ENCODE measurements around the gene HS2ST1. TPM values are rescaled to one million over a fixed set of nuclear protein-coding genes. Genes with fewer than 3 reads are reported as not detected.

HS2ST1 gene
- total and polyA plus RNA-seq, 10 of the 15 experiments (the other 5 are each of a cell fraction or from before 2014, with no cell fraction given): 5.4 to 30.8 (median 18.6) TPM

GRCh38 chr1:87056974-87057373, 142.5 kb downstream of the HS2ST1 start:
- no peak for FAIRE-seq
- ChIA-PET CTCF (interaction anchor here (0.6 to 3.1 kb wide), 5 partner anchors 14 to 557 kb away, joined by 3 to 30 read pairs (median 4); no protein-coding TSS in a partner anchor), POLR2A (interaction anchor here (1.1 to 4.2 kb wide), 3 partner anchors 12 to 143 kb away, joined by 4 to 34 read pairs (median 30); partner anchors contain the start of genes HS2ST1 and SELENOF), RAD21 (ENCODE audit: unreplicated experiment) (interaction anchor here (1.0 to 4.2 kb wide), 7 partner anchors 9 to 143 kb away, joined by 4 to 43 read pairs (median 7); partner anchors contain the start of genes HS2ST1 and SELENOF), SMC1A (ENCODE audit: uncharacterized antibody, unreplicated experiment) (interaction anchor here (0.7 to 5.3 kb wide), 11 partner anchors 8 to 667 kb away, joined by 3 to 65 read pairs (median 5); partner anchors contain the start of genes HS2ST1 and SELENOF)
- no peaks in the 10 kb centered on the region for H3K36me3 ChIP-seq (ENCODE audit: control insufficient read depth in 2 of 2, insufficient read depth in 2 of 2, low read length in 1 of 2)
- peaks cover 26% of the 10 kb centered on the region for H3K4me1 ChIP-seq (ENCODE audit: control insufficient read depth, insufficient read depth, low read length)
- DNase-seq (ENCODE audit: low read depth, low spot score): no peak
- H3K4me2 ChIP-seq (ENCODE audit: control insufficient read depth, insufficient read depth): peak overlapping the region; percentile 84
- H4K20me1 ChIP-seq (ENCODE audit: control insufficient read depth, insufficient read depth): no peaks in the 10 kb centered on the region
- intact Hi-C loops (cut with micrococcal nuclease; ENCODE audit: unreplicated experiment) (loop anchor here (2.0 kb wide), 1 partner anchor 142 kb away; the partner anchor contains the start of genes HS2ST1 and SELENOF), in situ Hi-C loops (cut with MboI) (loop anchor here (10.0 kb wide), 1 partner anchor 142 kb away; the partner anchor contains the start of genes HS2ST1 and SELENOF)
- H3K9me3 ChIP-seq (replicated peaks; ENCODE audit: control insufficient read depth, insufficient read depth, low read length): peaks cover 3% of the 10 kb centered on the region
- peaks cover 56% of the 10 kb centered on the region for H3K79me2 ChIP-seq (ENCODE audit: control insufficient read depth, insufficient read depth, low read length)
- H3K4me3 ChIP-seq: no peak overlapping the region; the same call in 1 of the 2 replicates
- H3K27ac ChIP-seq (ENCODE audit: control insufficient read depth, insufficient read depth): peak overlapping the region; percentile 85
- ATAC-seq: no peak
- H3K27me3 ChIP-seq (replicated peaks in 1 of 2; ENCODE audit: control insufficient read depth in 2 of 2, insufficient read depth in 2 of 2, low read length in 1 of 2): no peaks in the 10 kb centered on the region
- H2AFZ ChIP-seq (ENCODE audit: control insufficient read depth, low read depth, low read length): no peak overlapping the region
- peak overlapping the region; percentile 66 for H3K9ac ChIP-seq (ENCODE audit: control insufficient read depth, insufficient read depth, low read length)
- BruUV-seq (replicated peaks): no TSS peak
- TF ChIP-seq EGR1 (IDR thresholded peaks at IDR 0.05; ENCODE audit: borderline replicate concordance in 1 of 2, low read depth in 2 of 2, low read length in 2 of 2): no peak
- no peak for TF ChIP-seq CREB1 (IDR thresholded peaks at IDR 0.05; ENCODE audit: low read depth)
- TF ChIP-seq, protein P1, sequence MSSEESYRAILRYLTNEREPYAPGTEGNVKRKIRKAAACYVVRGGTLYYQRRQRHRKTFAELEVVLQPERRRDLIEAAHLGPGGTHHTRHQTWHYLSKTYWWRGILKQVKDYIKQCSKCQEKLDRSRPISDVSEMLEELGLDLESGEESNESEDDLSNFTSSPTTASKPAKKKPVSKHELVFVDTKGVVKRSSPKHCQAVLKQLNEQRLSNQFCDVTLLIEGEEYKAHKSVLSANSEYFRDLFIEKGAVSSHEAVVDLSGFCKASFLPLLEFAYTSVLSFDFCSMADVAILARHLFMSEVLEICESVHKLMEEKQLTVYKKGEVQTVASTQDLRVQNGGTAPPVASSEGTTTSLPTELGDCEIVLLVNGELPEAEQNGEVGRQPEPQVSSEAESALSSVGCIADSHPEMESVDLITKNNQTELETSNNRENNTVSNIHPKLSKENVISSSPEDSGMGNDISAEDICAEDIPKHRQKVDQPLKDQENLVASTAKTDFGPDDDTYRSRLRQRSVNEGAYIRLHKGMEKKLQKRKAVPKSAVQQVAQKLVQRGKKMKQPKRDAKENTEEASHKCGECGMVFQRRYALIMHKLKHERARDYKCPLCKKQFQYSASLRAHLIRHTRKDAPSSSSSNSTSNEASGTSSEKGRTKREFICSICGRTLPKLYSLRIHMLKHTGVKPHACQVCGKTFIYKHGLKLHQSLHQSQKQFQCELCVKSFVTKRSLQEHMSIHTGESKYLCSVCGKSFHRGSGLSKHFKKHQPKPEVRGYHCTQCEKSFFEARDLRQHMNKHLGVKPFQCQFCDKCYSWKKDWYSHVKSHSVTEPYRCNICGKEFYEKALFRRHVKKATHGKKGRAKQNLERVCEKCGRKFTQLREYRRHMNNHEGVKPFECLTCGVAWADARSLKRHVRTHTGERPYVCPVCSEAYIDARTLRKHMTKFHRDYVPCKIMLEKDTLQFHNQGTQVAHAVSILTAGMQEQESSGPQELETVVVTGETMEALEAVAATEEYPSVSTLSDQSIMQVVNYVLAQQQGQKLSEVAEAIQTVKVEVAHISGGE (CRISPR knock-in tag; IDR thresholded peaks at IDR 0.05): no peak
- TF ChIP-seq ZSCAN29 (IDR thresholded peaks at IDR 0.05): no peak
- TF ChIP-seq, protein P2, sequence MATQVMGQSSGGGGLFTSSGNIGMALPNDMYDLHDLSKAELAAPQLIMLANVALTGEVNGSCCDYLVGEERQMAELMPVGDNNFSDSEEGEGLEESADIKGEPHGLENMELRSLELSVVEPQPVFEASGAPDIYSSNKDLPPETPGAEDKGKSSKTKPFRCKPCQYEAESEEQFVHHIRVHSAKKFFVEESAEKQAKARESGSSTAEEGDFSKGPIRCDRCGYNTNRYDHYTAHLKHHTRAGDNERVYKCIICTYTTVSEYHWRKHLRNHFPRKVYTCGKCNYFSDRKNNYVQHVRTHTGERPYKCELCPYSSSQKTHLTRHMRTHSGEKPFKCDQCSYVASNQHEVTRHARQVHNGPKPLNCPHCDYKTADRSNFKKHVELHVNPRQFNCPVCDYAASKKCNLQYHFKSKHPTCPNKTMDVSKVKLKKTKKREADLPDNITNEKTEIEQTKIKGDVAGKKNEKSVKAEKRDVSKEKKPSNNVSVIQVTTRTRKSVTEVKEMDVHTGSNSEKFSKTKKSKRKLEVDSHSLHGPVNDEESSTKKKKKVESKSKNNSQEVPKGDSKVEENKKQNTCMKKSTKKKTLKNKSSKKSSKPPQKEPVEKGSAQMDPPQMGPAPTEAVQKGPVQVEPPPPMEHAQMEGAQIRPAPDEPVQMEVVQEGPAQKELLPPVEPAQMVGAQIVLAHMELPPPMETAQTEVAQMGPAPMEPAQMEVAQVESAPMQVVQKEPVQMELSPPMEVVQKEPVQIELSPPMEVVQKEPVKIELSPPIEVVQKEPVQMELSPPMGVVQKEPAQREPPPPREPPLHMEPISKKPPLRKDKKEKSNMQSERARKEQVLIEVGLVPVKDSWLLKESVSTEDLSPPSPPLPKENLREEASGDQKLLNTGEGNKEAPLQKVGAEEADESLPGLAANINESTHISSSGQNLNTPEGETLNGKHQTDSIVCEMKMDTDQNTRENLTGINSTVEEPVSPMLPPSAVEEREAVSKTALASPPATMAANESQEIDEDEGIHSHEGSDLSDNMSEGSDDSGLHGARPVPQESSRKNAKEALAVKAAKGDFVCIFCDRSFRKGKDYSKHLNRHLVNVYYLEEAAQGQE (IDR thresholded peaks at IDR 0.05; ENCODE audit: low read depth, low read length): no peak
- no peak for TF ChIP-seq HSF1 (IDR thresholded peaks at IDR 0.05; ENCODE audit: low read depth, low read length)
- TF ChIP-seq, protein P3, sequence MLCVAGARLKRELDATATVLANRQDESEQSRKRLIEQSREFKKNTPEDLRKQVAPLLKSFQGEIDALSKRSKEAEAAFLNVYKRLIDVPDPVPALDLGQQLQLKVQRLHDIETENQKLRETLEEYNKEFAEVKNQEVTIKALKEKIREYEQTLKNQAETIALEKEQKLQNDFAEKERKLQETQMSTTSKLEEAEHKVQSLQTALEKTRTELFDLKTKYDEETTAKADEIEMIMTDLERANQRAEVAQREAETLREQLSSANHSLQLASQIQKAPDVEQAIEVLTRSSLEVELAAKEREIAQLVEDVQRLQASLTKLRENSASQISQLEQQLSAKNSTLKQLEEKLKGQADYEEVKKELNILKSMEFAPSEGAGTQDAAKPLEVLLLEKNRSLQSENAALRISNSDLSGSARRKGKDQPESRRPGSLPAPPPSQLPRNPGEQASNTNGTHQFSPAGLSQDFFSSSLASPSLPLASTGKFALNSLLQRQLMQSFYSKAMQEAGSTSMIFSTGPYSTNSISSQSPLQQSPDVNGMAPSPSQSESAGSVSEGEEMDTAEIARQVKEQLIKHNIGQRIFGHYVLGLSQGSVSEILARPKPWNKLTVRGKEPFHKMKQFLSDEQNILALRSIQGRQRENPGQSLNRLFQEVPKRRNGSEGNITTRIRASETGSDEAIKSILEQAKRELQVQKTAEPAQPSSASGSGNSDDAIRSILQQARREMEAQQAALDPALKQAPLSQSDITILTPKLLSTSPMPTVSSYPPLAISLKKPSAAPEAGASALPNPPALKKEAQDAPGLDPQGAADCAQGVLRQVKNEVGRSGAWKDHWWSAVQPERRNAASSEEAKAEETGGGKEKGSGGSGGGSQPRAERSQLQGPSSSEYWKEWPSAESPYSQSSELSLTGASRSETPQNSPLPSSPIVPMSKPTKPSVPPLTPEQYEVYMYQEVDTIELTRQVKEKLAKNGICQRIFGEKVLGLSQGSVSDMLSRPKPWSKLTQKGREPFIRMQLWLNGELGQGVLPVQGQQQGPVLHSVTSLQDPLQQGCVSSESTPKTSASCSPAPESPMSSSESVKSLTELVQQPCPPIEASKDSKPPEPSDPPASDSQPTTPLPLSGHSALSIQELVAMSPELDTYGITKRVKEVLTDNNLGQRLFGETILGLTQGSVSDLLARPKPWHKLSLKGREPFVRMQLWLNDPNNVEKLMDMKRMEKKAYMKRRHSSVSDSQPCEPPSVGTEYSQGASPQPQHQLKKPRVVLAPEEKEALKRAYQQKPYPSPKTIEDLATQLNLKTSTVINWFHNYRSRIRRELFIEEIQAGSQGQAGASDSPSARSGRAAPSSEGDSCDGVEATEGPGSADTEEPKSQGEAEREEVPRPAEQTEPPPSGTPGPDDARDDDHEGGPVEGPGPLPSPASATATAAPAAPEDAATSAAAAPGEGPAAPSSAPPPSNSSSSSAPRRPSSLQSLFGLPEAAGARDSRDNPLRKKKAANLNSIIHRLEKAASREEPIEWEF (IDR thresholded peaks at IDR 0.05; ENCODE audit: insufficient replicate concordance, low read depth, low read length): no peak
- TF ChIP-seq RBBP5 (conservative IDR thresholded peaks at IDR 0.05): no peak
